ENCODE data around the gene XAGE2.

XAGE2 gene

DNA sequence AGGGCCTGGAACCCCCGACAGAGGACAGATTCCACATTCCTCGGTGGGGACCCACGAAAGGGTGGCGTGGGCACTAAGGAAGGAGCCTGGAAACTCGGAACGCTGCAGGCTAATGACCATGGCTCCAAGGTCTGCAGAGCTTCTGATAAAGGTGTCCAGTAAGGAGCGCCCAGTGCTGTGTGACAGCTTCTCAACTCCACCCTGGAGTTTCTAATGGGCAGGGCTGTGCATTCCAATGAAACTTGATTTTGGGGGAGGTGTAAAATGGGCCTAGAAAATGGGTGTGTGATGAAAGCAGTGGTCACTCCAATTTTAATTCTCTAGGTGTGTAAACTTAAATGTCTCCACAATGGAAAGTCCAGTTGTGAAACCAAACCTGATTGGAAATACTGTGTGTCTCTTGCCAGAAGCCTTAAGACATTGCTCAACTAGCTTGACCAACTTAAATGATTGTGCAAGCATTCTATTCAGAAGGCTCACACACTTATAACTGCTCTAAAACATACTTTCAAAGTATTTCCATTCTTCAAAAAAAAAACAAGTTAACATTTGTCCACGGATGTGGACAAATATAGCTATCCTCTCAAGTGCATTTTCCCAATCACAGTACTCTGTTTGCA lies 52.1 kb downstream of the XAGE2 start:
- H3K4me3 ChIP-seq (ENCODE audit: low read length): no peak overlapping the region
- DNase-seq (ENCODE audit: low read depth, low spot score): no peak

DNA sequence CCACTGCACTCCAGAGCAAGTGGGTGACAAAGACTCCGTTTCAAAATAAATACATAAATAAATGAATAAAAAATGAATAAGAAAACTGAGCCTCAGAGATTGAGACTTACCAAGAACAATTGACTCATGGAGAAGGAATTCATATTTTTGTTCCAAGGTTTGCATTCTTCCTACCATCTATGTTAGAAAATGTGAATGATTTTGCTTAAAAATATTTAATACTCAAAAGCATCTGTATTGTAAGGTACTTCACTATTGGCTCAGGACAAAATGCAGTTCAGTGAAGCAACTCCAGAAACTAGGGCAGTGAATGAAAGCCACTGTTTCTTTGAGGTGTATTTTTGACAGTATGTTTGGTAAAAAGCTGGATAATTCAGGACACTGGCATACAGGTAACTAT lies 54.1 kb downstream of the XAGE2 start:
- no peak for DNase-seq (ENCODE audit: low read depth, low spot score)

DNA sequence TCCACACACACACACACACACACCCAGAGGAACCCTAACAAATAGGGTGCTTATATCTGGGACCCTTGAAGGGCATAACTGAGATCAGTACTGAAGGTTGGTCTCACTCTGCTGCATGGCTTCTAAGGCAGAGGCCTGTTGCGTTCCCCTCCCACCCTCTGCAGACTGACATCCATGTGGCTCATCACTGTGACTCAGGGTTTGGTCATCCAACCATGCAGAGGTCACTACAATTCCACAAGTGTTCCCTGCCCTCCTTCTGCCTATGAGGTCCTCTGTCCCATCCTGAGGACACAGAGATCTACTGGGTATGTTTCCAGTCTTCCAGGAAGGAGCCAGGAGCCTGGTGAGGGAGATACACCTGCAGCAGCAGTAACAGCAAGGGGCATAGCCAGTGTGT lies 55.8 kb downstream of the XAGE2 start:
- H3K4me3 ChIP-seq (ENCODE audit: low read length): no peak overlapping the region
- no peak for DNase-seq (ENCODE audit: low read depth, low spot score)

More for the DNA sequence above, 54.1 kb downstream of the XAGE2 start:
- no peak overlapping the region for H3K4me3 ChIP-seq (ENCODE audit: low read length)
